Upper lobe of left lung (tissue), 4 donors: ENCODE measurements around the gene PROKR1.

Experiments used
- POLR2A ChIP-seq, 4 donors: fragments of 450-650 bp; IDR thresholded peaks; one replicate each; pipeline ENCODE4 v1.5.1; 2016 to 2017; ENCODE audit warnings: antibody characterized with exemption in 4 of 4, mild to moderate bottlenecking in 2 of 4
- POLR2AphosphoS5 ChIP-seq, 2 donors: sonication (generic); formaldehyde crosslinking; IDR thresholded peaks; one replicate each; pipeline ENCODE4 v1.5.1; 2017; ENCODE audit warnings: antibody characterized with exemption in 2 of 2

GRCh38 chr2:68687018-68687417, 43.6 kb downstream of the PROKR1 start:
- no peak for TF ChIP-seq POLR2A (IDR thresholded peaks at IDR 0.05)
- TF ChIP-seq POLR2AphosphoS5 (IDR thresholded peaks at IDR 0.05), result no peak
